Naive thymus-derived CD4-positive, alpha-beta T cell (primary cell): ENCODE data around the gene NUP93. TPM values are rescaled to one million over a fixed set of nuclear protein-coding genes. Genes with fewer than 3 reads are reported as not detected.
"Not testable (repeated sequence)": the region's sequence is repeated elsewhere in the genome, so short reads cannot be mapped to it uniquely, and the experiment has no call there.

Experiments
- ATAC-seq: fragments of 150-1000 bp; cut with Tn5 transposase; 2 replicates; pipeline ENCODE4 v1.10.0; 2021; ENCODE audit warnings: mild to moderate bottlenecking, moderate library complexity
- CTCF ChIA-PET: fragments of 350-600 bp; sonication (Branson Sonifier 250); formaldehyde crosslinking; loops from one replicate; lab custom pipeline; 2021; ENCODE audit warnings: antibody characterized with exemption; lab: Charles Lee
- POLR2A ChIA-PET: fragments of 350-600 bp; sonication (Branson Sonifier 250); formaldehyde crosslinking; loops from one replicate; lab custom pipeline; 2021; ENCODE audit warnings: antibody characterized with exemption, inconsistent platforms; lab: Charles Lee
- DNase-seq, 9 donors: peaks; one replicate each; pipeline versions ENCODE4 v3.0.0 to v3.0.0-alpha.2; 2020 to 2022; ENCODE audit warnings: mixed read lengths in 1 of 9
- H3K27ac ChIP-seq: one replicate; pipeline ENCODE4 v1.7.0; 2013; ENCODE audit warnings: mild to moderate bottlenecking, low read depth, low read length, moderate library complexity
- H3K27me3 ChIP-seq, 2 donors: one replicate each; pipeline ENCODE4 v1.7.0; 2013; ENCODE audit warnings: low read length in 2 of 2, mild to moderate bottlenecking in 2 of 2, moderate library complexity in 2 of 2; ENCODE audit not compliant: control insufficient read depth in 2 of 2, insufficient read depth in 2 of 2
- H3K36me3 ChIP-seq, 3 experiments: 1 replicate in 2 of 3; 2 replicates in 1 of 3; pipeline ENCODE4 v1.7.0; 2013; ENCODE audit warnings: low read length in 3 of 3, mild to moderate bottlenecking in 3 of 3, moderate library complexity in 1 of 3; ENCODE audit not compliant: insufficient read depth in 3 of 3, control insufficient read depth in 2 of 3
- H3K4me1 ChIP-seq, 2 donors: one replicate each; pipeline ENCODE4 v1.7.0; 2013; ENCODE audit warnings: low read length in 2 of 2, mild to moderate bottlenecking in 2 of 2, moderate library complexity in 1 of 2; ENCODE audit not compliant: control insufficient read depth in 2 of 2, insufficient read depth in 2 of 2
- H3K4me3 ChIP-seq: 2 replicates; pipeline ENCODE4 v1.7.0; 2013; ENCODE audit warnings: mild to moderate bottlenecking, low read length
- H3K9me3 ChIP-seq, 3 experiments: 1 replicate in 2 of 3; 2 replicates in 1 of 3; pipeline ENCODE4 v1.7.0; 2013; ENCODE audit warnings: low read length in 3 of 3; ENCODE audit not compliant: control insufficient read depth in 2 of 3
- H3K27ac Mint-ChIP-seq, 9 donors: one replicate each; pipeline ENCODE4 v1.8.0; 2020 to 2022; ENCODE audit warnings: mixed read lengths in 9 of 9, mild to moderate bottlenecking in 8 of 9, moderate library complexity in 5 of 9, inconsistent platforms in 2 of 9
- H3K27me3 Mint-ChIP-seq, 5 donors: one replicate each; pipeline ENCODE4 v1.8.0; 2021 to 2022; ENCODE audit warnings: mixed read lengths in 5 of 5, mild to moderate bottlenecking in 1 of 5
- H3K36me3 Mint-ChIP-seq, 5 donors: one replicate each; pipeline ENCODE4 v1.8.0; 2020 to 2022; ENCODE audit warnings: mixed read lengths in 5 of 5, mild to moderate bottlenecking in 3 of 5, inconsistent platforms in 1 of 5
- H3K4me1 Mint-ChIP-seq, 7 donors: one replicate each; pipeline ENCODE4 v1.8.0; 2020 to 2022; ENCODE audit warnings: mixed read lengths in 7 of 7, mild to moderate bottlenecking in 3 of 7, inconsistent platforms in 1 of 7
- H3K4me3 Mint-ChIP-seq, 10 donors: one replicate each; pipeline ENCODE4 v1.8.0; 2020 to 2022; ENCODE audit warnings: mild to moderate bottlenecking in 10 of 10, mixed read lengths in 10 of 10, moderate library complexity in 6 of 10, inconsistent platforms in 2 of 10
- H3K9me3 Mint-ChIP-seq, 11 donors: one replicate each; pipeline ENCODE4 v1.8.0; 2020 to 2022; ENCODE audit warnings: mixed read lengths in 11 of 11, mild to moderate bottlenecking in 4 of 11, inconsistent platforms in 1 of 11, moderate library complexity in 1 of 11
- intact Hi-C, 2 donors: fragments of 100-400 bp; cut with micrococcal nuclease; formaldehyde crosslinking; loops; one replicate each; pipeline ENCODE4 v1.15.1; 2023
- polyA plus RNA-seq, 2 donors: library from polyadenylated mRNA; unstranded; fragments of 300-500 nt; fragmentation: Illumina TruSeq; gene quantifications; one replicate each; pipeline ENCODE4 v1.2.3, GENCODE V29; 2021
- total RNA-seq, 6 experiments: library from RNA in 5 of 6; stranded (reverse) in 5 of 6; gene quantifications; 1 replicate in 5 of 6; 2 replicates in 1 of 6; pipeline ENCODE4 v1.2.3 and lab custom pipeline; 2021 to 2026

The NUP93 gene
- total and polyA plus RNA-seq, 7 experiments from 2014 or later, result 53.0 to 90.5 (median 64.5) TPM

- intact Hi-C loops, H3K27me3 Mint-ChIP-seq, H3K4me3 Mint-ChIP-seq, POLR2A ChIA-PET, H3K27ac Mint-ChIP-seq, H3K4me3 ChIP-seq, CTCF ChIA-PET, H3K27me3 ChIP-seq, H3K9me3 Mint-ChIP-seq, H3K9me3 ChIP-seq, H3K36me3 ChIP-seq, ATAC-seq, H3K4me1 ChIP-seq, H3K27ac ChIP-seq, DNase-seq, H3K4me1 Mint-ChIP-seq: not testable (repeated sequence)
- H3K36me3 Mint-ChIP-seq, result peaks cover 7 to 32% (median 8%) of the 10 kb centered on the region in 5 donors
Observed at GRCh38 chr16:56811602-56812001, 81.7 kb downstream of the NUP93 start.

GRCh38 chr16:56812884-56813283 is 83.0 kb downstream of the NUP93 start:
- Histone ChIP-seq H3K4me1 (no peaks in the 10 kb centered on the region), H3K4me3 (no peak overlapping the region), H3K36me3 (no peaks in the 10 kb centered on the region), H3K9me3 (no peaks in the 10 kb centered on the region), H3K27me3 (no peaks in the 10 kb centered on the region), H3K27ac (no peak overlapping the region)
- no peak for DNase-seq
- ChIA-PET POLR2A (no interaction called here), CTCF (no interaction called here)
- Mint-ChIP-seq H3K27me3 (no peaks in the 10 kb centered on the region), H3K36me3 (peaks cover 0 to 23% (median 2%) of the 10 kb centered on the region in 5 donors), H3K4me3 (no peak overlapping the region), H3K4me1 (peaks cover 0 to 5% (median 0%) of the 10 kb centered on the region in 7 donors), H3K27ac (no peak overlapping the region), H3K9me3 (no peaks in the 10 kb centered on the region)
- ATAC-seq, result no peak
- intact Hi-C loops, result no loop called here

- ATAC-seq (no peak), DNase-seq (no peak)
- ChIA-PET CTCF (no interaction called here), POLR2A (no interaction called here)
- no peak overlapping the region for H3K27ac Mint-ChIP-seq
- H3K4me3 ChIP-seq, result no peak overlapping the region
- peaks cover 0 to 6% (median 0%) of the 10 kb centered on the region in 3 experiments for H3K36me3 ChIP-seq
- H3K9me3 Mint-ChIP-seq, result no peaks in the 10 kb centered on the region
- no peaks in the 10 kb centered on the region for H3K27me3 ChIP-seq
- H3K9me3 ChIP-seq, result no peaks in the 10 kb centered on the region
- H3K27ac ChIP-seq, result no peak overlapping the region
- intact Hi-C loops, result no loop called here
- no peak overlapping the region for H3K4me3 Mint-ChIP-seq
- peaks cover 0 to 18% (median 3%) of the 10 kb centered on the region in 5 donors for H3K36me3 Mint-ChIP-seq
- H3K4me1 ChIP-seq, result no peaks in the 10 kb centered on the region
- no peaks in the 10 kb centered on the region for H3K27me3 Mint-ChIP-seq
- H3K4me1 Mint-ChIP-seq, result peaks cover 0 to 5% (median 0%) of the 10 kb centered on the region in 7 donors
Observed at GRCh38 chr16:56814537-56815432, 84.9 kb downstream of the NUP93 start.

GRCh38 chr16:56815721-56816120 is 85.8 kb downstream of the NUP93 start:
- Histone ChIP-seq H3K4me1 (no peaks in the 10 kb centered on the region), H3K27me3 (no peaks in the 10 kb centered on the region), H3K36me3 (peaks cover 0 to 9% (median 0%) of the 10 kb centered on the region in 3 experiments), H3K4me3 (no peak overlapping the region), H3K27ac (no peak overlapping the region), H3K9me3 (no peaks in the 10 kb centered on the region)
- ATAC-seq (no peak), DNase-seq (no peak)
- POLR2A ChIA-PET, result no interaction called here
- no peak overlapping the region for H3K27ac Mint-ChIP-seq
- intact Hi-C loops, result no loop called here
- CTCF ChIA-PET, result interaction anchor here (1.1 kb wide), 1 partner anchor 603 kb away, joined by 3 read pairs; no protein-coding TSS in a partner anchor
- no peaks in the 10 kb centered on the region for H3K9me3 Mint-ChIP-seq
- H3K4me3 Mint-ChIP-seq, result no peak overlapping the region
- H3K36me3 Mint-ChIP-seq, result peaks cover 0 to 17% (median 5%) of the 10 kb centered on the region in 5 donors
- H3K4me1 Mint-ChIP-seq, result peaks cover 0 to 5% (median 0%) of the 10 kb centered on the region in 7 donors
- no peaks in the 10 kb centered on the region for H3K27me3 Mint-ChIP-seq

- CTCF ChIA-PET, result no interaction called here
- peaks cover 0 to 20% (median 0%) of the 10 kb centered on the region in 3 experiments for H3K36me3 ChIP-seq
- H3K27ac ChIP-seq, result no peak overlapping the region
- DNase-seq (no peak), ATAC-seq (no peak)
- POLR2A ChIA-PET, result no interaction called here
- no peaks in the 10 kb centered on the region for H3K4me1 ChIP-seq
- no peaks in the 10 kb centered on the region for H3K27me3 ChIP-seq
- intact Hi-C loops, result no loop called here
- Mint-ChIP-seq H3K27me3 (no peaks in the 10 kb centered on the region), H3K27ac (peak overlapping the region in 1 of 9 donors; percentile 67), H3K9me3 (no peaks in the 10 kb centered on the region), H3K4me3 (no peak overlapping the region), H3K4me1 (peaks cover 0 to 5% (median 0%) of the 10 kb centered on the region in 7 donors), H3K36me3 (peaks cover 0 to 27% (median 11%) of the 10 kb centered on the region in 5 donors)
- H3K9me3 ChIP-seq, result no peaks in the 10 kb centered on the region
- H3K4me3 ChIP-seq, result no peak overlapping the region
Observed at GRCh38 chr16:56817056-56817455, 87.1 kb downstream of the NUP93 start.

- Mint-ChIP-seq H3K4me3 (no peak overlapping the region), H3K36me3 (peaks cover 0 to 31% (median 11%) of the 10 kb centered on the region in 5 donors), H3K9me3 (no peaks in the 10 kb centered on the region), H3K4me1 (peaks cover 0 to 2% (median 0%) of the 10 kb centered on the region in 7 donors), H3K27ac (peak overlapping the region in 1 of 9 donors; percentile 62), H3K27me3 (no peaks in the 10 kb centered on the region)
- Histone ChIP-seq H3K27ac (no peak overlapping the region), H3K4me1 (no peaks in the 10 kb centered on the region), H3K4me3 (no peak overlapping the region), H3K9me3 (no peaks in the 10 kb centered on the region), H3K36me3 (peaks cover 0 to 26% (median 0%) of the 10 kb centered on the region in 3 experiments), H3K27me3 (no peaks in the 10 kb centered on the region)
- CTCF ChIA-PET, result no interaction called here
- no peak for ATAC-seq
- intact Hi-C loops, result no loop called here
- DNase-seq, result no peak
- POLR2A ChIA-PET, result no interaction called here
Observed at GRCh38 chr16:56817938-56818337, 88.0 kb downstream of the NUP93 start.
